ENCODE measurements around the gene PHTF2.

GRCh38 chr7:77843194-77843593, 44.6 kb downstream of the PHTF2 start:
- TF ChIP-seq CTCF (IDR thresholded peaks at IDR 0.05) (no peak), EP300 (IDR thresholded peaks at IDR 0.05) (no peak)

Data from ovary (tissue), 3 donors.